Measurements from ENCODE around the gene GRB10. TPM values are rescaled to one million over a fixed set of nuclear protein-coding genes. Genes with fewer than 3 reads are reported as not detected.
"Not testable (repeated sequence)": the region's sequence is repeated elsewhere in the genome, so short reads cannot be mapped to it uniquely, and the experiment has no call there.

Gene GRB10
- total RNA-seq, 4 donors from 2014 or later = 28.5 to 58.0 (median 53.0) TPM

DNA sequence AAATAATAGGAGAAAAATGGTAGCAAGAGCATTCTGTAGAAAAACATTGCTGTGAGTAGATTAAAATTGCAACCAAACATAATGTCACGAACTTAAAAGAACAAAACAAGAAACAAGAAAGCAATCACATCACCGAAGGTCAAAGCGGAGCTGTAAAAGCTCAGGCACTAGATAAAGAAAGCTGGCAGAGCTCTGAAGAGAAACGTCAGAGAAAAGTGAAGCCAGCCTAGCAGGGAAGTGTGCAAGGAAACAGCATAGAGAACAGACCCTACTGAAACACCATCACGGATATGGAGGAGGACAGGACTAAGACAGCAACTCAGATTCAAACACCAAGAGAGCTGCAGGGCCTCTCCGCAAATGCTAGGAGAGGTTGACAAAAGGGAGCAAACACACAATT, 195.0 kb downstream of the GRB10 start:
- TF ChIP-seq EP300 (IDR thresholded peaks at IDR 0.05) = no peak
- no peak for TF ChIP-seq POLR2AphosphoS5 (IDR thresholded peaks at IDR 0.05)
- TF ChIP-seq POLR2A (IDR thresholded peaks at IDR 0.05) = no peak
- TF ChIP-seq, protein P1, sequence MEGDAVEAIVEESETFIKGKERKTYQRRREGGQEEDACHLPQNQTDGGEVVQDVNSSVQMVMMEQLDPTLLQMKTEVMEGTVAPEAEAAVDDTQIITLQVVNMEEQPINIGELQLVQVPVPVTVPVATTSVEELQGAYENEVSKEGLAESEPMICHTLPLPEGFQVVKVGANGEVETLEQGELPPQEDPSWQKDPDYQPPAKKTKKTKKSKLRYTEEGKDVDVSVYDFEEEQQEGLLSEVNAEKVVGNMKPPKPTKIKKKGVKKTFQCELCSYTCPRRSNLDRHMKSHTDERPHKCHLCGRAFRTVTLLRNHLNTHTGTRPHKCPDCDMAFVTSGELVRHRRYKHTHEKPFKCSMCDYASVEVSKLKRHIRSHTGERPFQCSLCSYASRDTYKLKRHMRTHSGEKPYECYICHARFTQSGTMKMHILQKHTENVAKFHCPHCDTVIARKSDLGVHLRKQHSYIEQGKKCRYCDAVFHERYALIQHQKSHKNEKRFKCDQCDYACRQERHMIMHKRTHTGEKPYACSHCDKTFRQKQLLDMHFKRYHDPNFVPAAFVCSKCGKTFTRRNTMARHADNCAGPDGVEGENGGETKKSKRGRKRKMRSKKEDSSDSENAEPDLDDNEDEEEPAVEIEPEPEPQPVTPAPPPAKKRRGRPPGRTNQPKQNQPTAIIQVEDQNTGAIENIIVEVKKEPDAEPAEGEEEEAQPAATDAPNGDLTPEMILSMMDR (IDR thresholded peaks at IDR 0.05) = no peak
- Histone ChIP-seq H3K27ac (no peak overlapping the region), H3K9me3 (peaks cover 0 to 18% (median 0%) of the 10 kb centered on the region in 3 donors), H3K27me3 (peaks cover 14% of the 10 kb centered on the region), H3K36me3 (peaks cover 0 to 18% of the 10 kb centered on the region in 2 donors), H3K4me3 (no peak overlapping the region), H3K4me1 (no peaks in the 10 kb centered on the region)
- WGBS, 2 donors (ENCODE audit: low coverage in 1 of 2) = 78 to 81% methylated on average over 5 to 6 of the region's 6 CpGs
- no peak for ATAC-seq

GRCh38 chr7:50584793-50585408, 197.8 kb downstream of the GRB10 start:
- no peak for ATAC-seq
- no peaks in the 10 kb centered on the region for H3K4me1 ChIP-seq
- no peaks in the 10 kb centered on the region for H3K36me3 ChIP-seq
- no peak overlapping the region for H3K4me3 ChIP-seq
- WGBS, 2 donors (ENCODE audit: low coverage in 1 of 2) = 79 to 97% methylated on average over 2 to 5 of the region's 5 CpGs
- peaks cover 0 to 22% (median 0%) of the 10 kb centered on the region in 3 donors for H3K9me3 ChIP-seq
- H3K27ac ChIP-seq = no peak overlapping the region
- TF ChIP-seq EP300 (IDR thresholded peaks at IDR 0.05) = no peak
- TF ChIP-seq POLR2A (IDR thresholded peaks at IDR 0.05) = no peak
- TF ChIP-seq, protein P1 (IDR thresholded peaks at IDR 0.05) = no peak
- TF ChIP-seq POLR2AphosphoS5 (IDR thresholded peaks at IDR 0.05) = no peak
- H3K27me3 ChIP-seq = peaks cover 14% of the 10 kb centered on the region

- TF ChIP-seq POLR2AphosphoS5 (IDR thresholded peaks at IDR 0.05) = no peak
- TF ChIP-seq POLR2A (IDR thresholded peaks at IDR 0.05) = no peak
- TF ChIP-seq, protein P1 (IDR thresholded peaks at IDR 0.05) = no peak
- TF ChIP-seq EP300 (IDR thresholded peaks at IDR 0.05) = no peak
- H3K36me3 ChIP-seq = no peaks in the 10 kb centered on the region
- 30 to 80% methylated on average over 1 of the region's 4 CpGs for WGBS, 2 donors (ENCODE audit: low coverage in 1 of 2)
- no peak overlapping the region for H3K4me3 ChIP-seq
- no peak overlapping the region for H3K27ac ChIP-seq
- peaks cover 0 to 22% (median 0%) of the 10 kb centered on the region in 3 donors for H3K9me3 ChIP-seq
- peaks cover 14% of the 10 kb centered on the region for H3K27me3 ChIP-seq
- H3K4me1 ChIP-seq = no peaks in the 10 kb centered on the region
- no peak for ATAC-seq
Observed at GRCh38 chr7:50584386-50584785, 198.3 kb downstream of the GRB10 start.

DNA sequence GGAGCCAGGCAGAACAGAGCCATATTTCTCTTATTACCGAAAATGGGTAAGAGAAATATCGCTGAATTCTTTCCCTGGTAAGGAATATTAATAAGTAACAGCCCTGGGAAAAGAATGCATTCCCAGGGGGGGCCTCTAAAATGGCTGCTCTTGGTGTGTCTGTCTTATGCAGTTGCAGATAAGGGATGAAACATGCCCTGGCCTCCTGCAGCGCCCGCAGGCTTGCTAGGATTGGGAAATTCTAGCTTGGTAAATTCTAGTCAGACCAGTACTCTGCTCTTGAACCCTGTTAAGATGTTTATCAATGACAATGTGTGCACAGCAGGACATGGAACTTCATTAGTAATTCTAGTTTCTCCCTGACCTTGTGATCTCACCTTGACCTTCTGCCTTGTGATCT, 199.4 kb downstream of the GRB10 start:
- not testable (repeated sequence) for H3K36me3 ChIP-seq, H3K4me1 ChIP-seq, H3K4me3 ChIP-seq, H3K27ac ChIP-seq, ATAC-seq
- Histone ChIP-seq H3K27me3 (peaks cover 14% of the 10 kb centered on the region), H3K9me3 (peaks cover 0 to 22% (median 0%) of the 10 kb centered on the region in 3 donors)
- WGBS, 2 donors (ENCODE audit: low coverage in 1 of 2) = 92 to 93% methylated on average over 4 of the region's 4 CpGs

DNA sequence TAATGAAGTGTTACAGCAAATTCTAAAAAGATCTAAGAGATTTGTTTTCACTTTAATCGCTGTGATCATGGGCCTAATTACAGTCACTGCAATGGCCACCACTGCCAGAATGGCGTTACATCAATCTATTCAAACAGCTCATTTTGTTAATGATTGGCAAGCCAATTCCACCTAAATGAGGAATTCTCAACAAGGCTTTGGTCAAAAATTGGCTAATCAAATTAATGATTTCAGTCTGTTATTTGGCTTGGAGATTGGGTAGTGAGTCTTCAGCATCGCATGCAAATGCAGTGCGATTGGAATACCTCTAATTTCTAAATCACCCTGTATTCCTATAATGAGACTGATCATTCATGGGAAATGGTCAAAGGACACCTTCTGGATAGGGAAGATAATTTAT, 200.4 kb downstream of the GRB10 start:
- H3K9me3 ChIP-seq = peaks cover 0 to 22% (median 0%) of the 10 kb centered on the region in 3 donors
- not testable (repeated sequence) for H3K4me1 ChIP-seq, H3K36me3 ChIP-seq, H3K4me3 ChIP-seq, H3K27ac ChIP-seq, ATAC-seq
- H3K27me3 ChIP-seq = peaks cover 14% of the 10 kb centered on the region
- WGBS, 2 donors (ENCODE audit: low coverage in 1 of 2) = 94% methylated on average over 2 to 4 of the region's 4 CpGs

DNA sequence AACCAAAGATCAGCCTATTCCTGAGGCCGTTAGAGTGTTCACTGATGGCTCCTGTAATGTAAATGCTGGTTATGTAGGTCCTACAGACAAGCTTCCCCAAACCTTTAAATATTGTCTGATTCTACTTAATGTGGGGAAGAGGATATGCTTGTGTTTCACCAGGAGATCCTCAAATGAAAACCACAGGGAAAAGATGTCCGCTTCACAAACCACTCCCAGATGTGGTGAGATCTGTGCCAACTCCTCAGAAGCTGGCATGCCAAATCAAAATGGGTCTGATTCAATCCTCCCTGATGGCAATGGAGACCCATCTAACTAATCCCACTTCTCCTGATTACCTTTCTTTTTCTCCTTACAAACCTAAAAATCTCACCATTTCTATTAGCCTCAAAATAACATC, 202.0 kb downstream of the GRB10 start:
- WGBS, 2 donors (ENCODE audit: low coverage in 1 of 2) = 71 to 85% methylated on average over 2 of the region's 2 CpGs
- peaks cover 14% of the 10 kb centered on the region for H3K27me3 ChIP-seq
- not testable (repeated sequence) for H3K36me3 ChIP-seq, ATAC-seq, H3K4me3 ChIP-seq, H3K4me1 ChIP-seq, H3K27ac ChIP-seq
- peaks cover 0 to 22% (median 0%) of the 10 kb centered on the region in 3 donors for H3K9me3 ChIP-seq

All from gastroesophageal sphincter (tissue), 4 donors.